ENCODE results near the gene IL12A.

The IL12A gene

GRCh38 chr3:160018959-160019358 is 30.3 kb downstream of the IL12A start:
- in situ Hi-C loops (cut with MboI; ENCODE audit: low sequenced_read_pairs, unreplicated experiment): no loop called here
- TF ChIP-seq CTCF (IDR thresholded peaks at IDR 0.05; ENCODE audit: borderline replicate concordance, control extremely low read depth, extremely low read depth, insufficient read depth, missing control alignments): no peak
- DNase-seq (ENCODE audit: low spot score): no peak

DNA sequence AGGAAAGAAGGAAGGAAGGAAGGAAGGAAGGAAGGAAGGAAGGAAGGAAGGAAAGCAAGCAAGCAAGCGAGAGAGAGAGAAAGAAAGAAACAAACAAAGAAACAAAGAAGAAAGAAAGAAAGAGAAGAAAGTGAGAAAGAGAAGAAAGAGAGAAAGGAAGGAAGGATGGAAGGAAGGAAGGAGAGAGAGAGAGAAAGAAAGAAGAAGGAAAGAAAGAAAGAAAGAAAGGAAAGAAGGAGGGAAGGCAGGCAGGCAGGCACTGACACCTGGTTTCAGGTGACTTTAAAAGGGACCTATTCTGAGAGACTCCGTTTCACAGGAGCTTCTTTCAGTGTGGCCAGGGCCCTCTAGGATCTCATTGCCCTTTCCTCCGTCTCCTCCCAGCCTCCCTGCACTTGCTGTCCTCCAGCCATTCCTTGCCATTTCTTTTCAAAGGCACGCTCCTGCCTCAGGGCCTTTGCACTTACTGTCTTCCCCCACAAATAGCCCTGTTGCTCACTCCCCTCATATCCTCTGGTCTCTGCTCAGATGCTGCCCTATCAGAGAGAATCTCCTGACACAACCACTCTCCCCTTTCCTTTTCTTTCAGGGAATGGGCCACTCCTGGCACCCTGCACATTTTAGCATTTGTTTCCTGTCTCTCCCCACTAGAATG is 31.5 kb downstream of the IL12A start:
- no peak for TF ChIP-seq CTCF (IDR thresholded peaks at IDR 0.05; ENCODE audit: borderline replicate concordance, control extremely low read depth, extremely low read depth, insufficient read depth, missing control alignments)
- no peak for DNase-seq (ENCODE audit: low spot score)
- in situ Hi-C loops (cut with MboI; ENCODE audit: low sequenced_read_pairs, unreplicated experiment): no loop called here

DNA sequence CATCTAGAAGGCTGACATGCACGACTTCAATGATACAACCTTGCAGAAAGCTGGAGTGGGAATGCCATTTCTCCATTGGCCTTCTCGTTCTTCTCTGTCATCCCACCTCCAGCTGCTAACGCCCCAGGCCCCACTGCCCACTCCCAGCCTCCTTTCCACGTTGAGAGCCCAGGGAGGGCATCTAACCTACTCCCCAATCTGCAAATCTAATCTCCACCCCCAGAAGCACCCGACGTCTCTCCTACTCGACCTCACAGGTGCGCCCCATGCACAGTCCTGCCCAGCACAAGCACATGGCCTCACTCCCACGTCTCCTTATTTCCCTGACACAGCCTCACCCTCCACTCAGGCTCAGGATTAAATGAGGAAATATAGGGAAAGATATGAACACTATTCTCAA is 33.4 kb downstream of the IL12A start:
- DNase-seq (ENCODE audit: low spot score): no peak
- in situ Hi-C loops (cut with MboI; ENCODE audit: low sequenced_read_pairs, unreplicated experiment): no loop called here
- TF ChIP-seq CTCF (IDR thresholded peaks at IDR 0.05; ENCODE audit: borderline replicate concordance, control extremely low read depth, extremely low read depth, insufficient read depth, missing control alignments): no peak

DNA sequence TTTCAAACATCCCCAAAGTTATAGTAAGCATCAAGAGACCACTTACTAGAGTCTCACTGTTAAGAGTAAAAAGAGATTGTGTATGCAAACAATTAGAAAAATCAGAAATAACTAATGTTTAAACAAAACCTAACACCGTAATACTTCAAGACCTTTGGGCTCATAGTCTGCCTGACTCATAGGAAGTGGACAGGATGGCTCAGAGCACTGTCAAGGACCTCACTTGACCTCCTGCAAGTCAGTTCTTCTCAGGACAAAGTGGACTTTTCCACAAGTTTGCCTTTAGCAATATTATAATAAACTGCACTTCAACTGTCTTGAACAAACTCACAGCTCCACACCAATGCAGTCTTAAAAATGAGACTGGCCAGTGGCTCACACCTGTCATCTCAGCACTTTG is 34.8 kb downstream of the IL12A start:
- TF ChIP-seq CTCF (IDR thresholded peaks at IDR 0.05; ENCODE audit: borderline replicate concordance, control extremely low read depth, extremely low read depth, insufficient read depth, missing control alignments): no peak
- no peak for DNase-seq (ENCODE audit: low spot score)
- in situ Hi-C loops (cut with MboI; ENCODE audit: low sequenced_read_pairs, unreplicated experiment): no loop called here

- TF ChIP-seq CTCF (IDR thresholded peaks at IDR 0.05; ENCODE audit: borderline replicate concordance, control extremely low read depth, extremely low read depth, insufficient read depth, missing control alignments): no peak
- in situ Hi-C loops (cut with MboI; ENCODE audit: low sequenced_read_pairs, unreplicated experiment): no loop called here
- peak; percentile 56 for DNase-seq (ENCODE audit: low spot score)
These were observed 39.0 kb downstream of the IL12A start for GRCh38 chr3:160027541-160028195.

GRCh38 chr3:160035757-160036156 is 47.1 kb downstream of the IL12A start:
- in situ Hi-C loops (cut with MboI; ENCODE audit: low sequenced_read_pairs, unreplicated experiment): loop anchor here (10.0 kb wide), 1 partner anchor 309 kb away; no protein-coding TSS in a partner anchor
- no peak for DNase-seq (ENCODE audit: low spot score)
- TF ChIP-seq CTCF (IDR thresholded peaks at IDR 0.05; ENCODE audit: borderline replicate concordance, control extremely low read depth, extremely low read depth, insufficient read depth, missing control alignments): no peak
